Measurements from ENCODE around the gene GSG1L.

- no peak for TF ChIP-seq FLYWCH1 (CRISPR knock-in tag; IDR thresholded peaks at IDR 0.05)
- TF ChIP-seq RORA (CRISPR knock-in tag; IDR thresholded peaks at IDR 0.05), result no peak
- no peak for TF ChIP-seq ARHGAP35 (CRISPR knock-in tag; IDR thresholded peaks at IDR 0.05; ENCODE audit: borderline replicate concordance)
- no peak for TF ChIP-seq ZBTB25 (CRISPR knock-in tag; IDR thresholded peaks at IDR 0.05)
- TF ChIP-seq PAX8 (CRISPR knock-in tag; IDR thresholded peaks at IDR 0.05; ENCODE audit: borderline replicate concordance), result no peak
- no peak for TF ChIP-seq POLR2A (IDR thresholded peaks at IDR 0.05; ENCODE audit: insufficient read depth in 1 of 2, low read depth in 2 of 2, low read length in 2 of 2)
- no peak for TF ChIP-seq ZSCAN25 (CRISPR knock-in tag; IDR thresholded peaks at IDR 0.05)
- no peak for TF ChIP-seq MZF1 (CRISPR knock-in tag; IDR thresholded peaks at IDR 0.05; ENCODE audit: borderline replicate concordance)
- TF ChIP-seq CEBPG (CRISPR knock-in tag; IDR thresholded peaks at IDR 0.05), result no peak
- TF ChIP-seq PATZ1 (CRISPR knock-in tag; IDR thresholded peaks at IDR 0.05), result no peak
- TF ChIP-seq HMG20B (CRISPR knock-in tag; conservative IDR thresholded peaks at IDR 0.05), result no peak
- no peak for TF ChIP-seq FOXK2 (IDR thresholded peaks at IDR 0.05)
- TF ChIP-seq MXI1 (IDR thresholded peaks at IDR 0.05; ENCODE audit: borderline replicate concordance, low read depth, low read length), result no peak
Observed at GRCh38 chr16:28064150-28064549, 636 bp upstream of the GSG1L start.

Measured in HepG2 (cell line).